GM12875 (cell line): ENCODE measurements around the gene PI16.

Source experiments
- H3K4me3 ChIP-seq: one replicate; pipeline ENCODE4 v1.5.1; 2011; ENCODE audit warnings: low read depth, low read length, control low read depth
- CTCF ChIP-seq: IDR thresholded peaks from 2 replicates; pipeline ENCODE4 v1.5.1; 2011; ENCODE audit warnings: low read depth, mild to moderate bottlenecking, control low read depth, inconsistent platforms, low read length, moderate library complexity, borderline replicate concordance; ENCODE audit not compliant: insufficient read depth

Gene PI16

GRCh38 chr6:36980876-36981619, 26.5 kb downstream of the PI16 start:
- no peak for TF ChIP-seq CTCF
- no peak overlapping the region for H3K4me3 ChIP-seq

DNA sequence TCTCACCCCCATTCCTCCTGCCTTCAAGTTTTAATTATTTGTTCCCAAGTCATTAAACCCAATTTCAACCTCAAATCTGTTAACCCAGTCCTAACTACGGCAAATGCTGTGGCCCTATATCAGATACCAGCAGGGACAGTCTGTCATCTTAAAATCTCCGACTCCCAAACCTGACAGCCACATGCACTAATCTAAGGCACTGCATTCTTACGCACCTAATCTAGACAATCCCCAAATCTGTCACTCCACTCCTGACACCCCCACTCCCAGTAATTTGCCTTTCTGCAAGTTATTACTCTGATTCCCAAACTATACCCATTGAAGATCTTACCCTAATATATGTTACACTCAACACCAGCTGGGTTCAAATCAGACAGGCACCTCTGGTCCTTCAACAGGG, 29.0 kb downstream of the PI16 start:
- H3K4me3 ChIP-seq: no peak overlapping the region
- TF ChIP-seq CTCF: no peak

DNA sequence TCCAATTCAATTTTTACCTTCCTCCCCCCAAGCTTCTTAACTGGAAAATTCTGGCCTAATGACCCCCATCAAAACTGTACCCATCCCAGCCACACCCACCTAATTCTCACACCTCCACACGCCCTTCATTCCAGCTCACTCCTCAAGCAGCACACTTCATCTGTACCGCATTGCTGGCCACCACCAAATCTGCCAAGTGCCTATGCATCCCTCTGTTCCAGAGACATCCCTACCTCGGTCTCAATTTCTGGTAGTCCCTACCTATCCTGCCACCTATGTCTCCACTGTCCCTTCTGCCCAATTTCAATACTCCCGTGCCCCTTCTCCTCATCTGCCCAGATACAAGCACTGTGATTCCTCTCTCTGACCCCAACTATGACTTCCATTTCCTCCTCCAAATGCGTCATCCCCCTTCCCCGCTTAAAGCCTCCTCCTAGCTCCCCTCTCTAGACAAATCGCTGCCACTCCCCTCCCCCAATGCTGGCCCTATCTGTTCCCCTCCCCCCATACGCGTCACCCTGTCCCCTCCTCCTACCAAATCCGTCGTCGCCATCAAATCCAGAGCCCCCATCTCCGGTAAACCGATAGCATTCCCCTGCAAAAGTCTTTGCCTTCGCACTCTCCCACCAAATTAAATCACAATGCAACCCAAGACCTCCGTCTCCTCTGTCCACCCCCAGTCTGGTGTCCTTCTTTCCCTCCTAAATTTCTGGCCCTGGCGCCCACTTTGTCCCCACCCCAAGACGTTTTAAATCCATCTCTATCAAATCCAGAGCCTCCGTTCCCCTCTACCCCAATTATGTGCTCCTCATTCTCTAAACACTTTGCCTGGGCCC, 30.3 kb downstream of the PI16 start:
- TF ChIP-seq CTCF: no peak
- H3K4me3 ChIP-seq: peak overlapping the region; percentile 66

DNA sequence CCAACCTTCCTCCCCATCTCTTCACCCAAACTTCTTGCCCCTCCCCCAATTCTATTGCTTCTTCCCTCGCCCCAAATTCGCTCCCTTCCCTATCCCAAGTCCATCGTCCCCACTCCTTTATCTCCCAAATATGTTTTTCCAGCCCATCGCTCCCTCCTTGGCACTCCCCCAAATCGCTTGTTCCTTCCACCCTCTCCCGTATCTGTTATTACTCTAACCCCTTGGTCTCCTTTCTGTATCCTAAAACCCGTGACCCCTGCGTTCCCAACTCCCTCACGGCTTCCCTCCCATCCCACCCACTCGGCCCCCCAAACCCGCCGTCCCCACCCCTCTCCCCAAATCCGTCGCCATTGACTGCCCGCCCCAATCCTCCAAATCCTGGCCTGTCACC, 30.9 kb downstream of the PI16 start:
- peak overlapping the region; percentile 66 for H3K4me3 ChIP-seq
- TF ChIP-seq CTCF: no peak

DNA sequence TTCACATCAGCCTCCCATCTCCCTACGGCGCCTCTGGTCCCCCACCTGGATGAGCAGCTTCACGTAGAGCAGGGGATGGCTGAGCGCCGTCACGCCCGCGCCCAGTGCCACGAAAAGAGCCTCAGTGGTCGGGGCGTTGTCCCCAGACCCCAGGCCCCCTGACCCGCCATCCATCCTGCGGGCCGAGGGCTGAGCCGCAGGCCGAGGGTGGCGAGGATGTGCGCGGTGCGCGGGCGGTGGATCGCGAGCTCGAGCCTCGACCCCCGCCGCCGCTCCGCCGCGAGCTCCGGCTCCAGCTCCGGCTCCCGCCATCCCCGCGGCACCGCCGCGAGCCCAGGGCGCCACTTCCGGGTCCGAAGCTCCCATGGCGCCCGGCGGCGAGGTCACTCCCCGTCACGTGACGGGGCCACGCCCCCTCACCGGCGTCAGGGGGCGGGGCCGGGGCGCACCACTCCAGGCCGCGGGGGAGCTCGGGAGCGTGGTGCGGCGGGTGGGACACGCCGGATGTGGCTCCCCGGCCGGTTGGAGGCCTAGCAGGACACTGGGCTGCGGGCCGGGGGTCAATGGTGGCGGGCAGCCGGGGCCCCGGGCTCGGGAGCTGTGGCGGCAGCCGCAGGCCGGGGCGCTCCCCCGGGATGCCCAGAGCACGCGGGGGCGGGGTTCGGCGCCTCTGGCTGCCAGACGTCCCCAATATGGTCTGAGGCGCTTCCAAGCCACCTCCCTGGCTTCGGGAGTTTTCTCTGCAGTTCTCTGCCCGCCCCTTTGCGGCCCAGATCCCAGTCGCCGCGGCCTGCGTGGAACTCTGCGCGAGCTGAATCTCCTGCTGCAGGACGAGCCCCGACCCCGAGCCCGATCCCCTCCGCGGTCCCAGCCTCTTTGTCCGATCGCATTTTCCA, 31.5 kb downstream of the PI16 start, which contains the start of gene MTCH1:
MTCH1 (minus strand) TSS at position 389 of the 896 bp plus-strand sequence; CDS start at position 366, 23 bp downstream.
- TF ChIP-seq CTCF: no peak
- peak within 1 kb of the TSS; percentile 66 for H3K4me3 ChIP-seq

DNA sequence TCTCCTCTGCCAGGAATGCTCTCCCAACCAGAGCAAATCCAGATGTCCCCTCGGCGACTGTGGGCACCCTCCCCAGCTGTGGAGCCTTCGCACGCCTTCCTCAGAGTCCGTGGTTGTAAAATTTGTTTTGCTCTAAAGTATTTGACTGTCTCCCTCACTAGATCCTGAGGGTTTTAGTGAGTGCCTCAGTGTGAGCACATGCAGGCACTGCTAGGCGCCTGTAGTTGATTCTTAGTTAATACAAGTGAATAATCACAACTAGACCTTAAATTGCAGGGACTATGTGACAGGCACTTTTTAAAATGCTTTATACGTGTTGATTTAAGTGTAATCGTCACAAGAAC, 32.1 kb downstream of the PI16 start:
- no peak for TF ChIP-seq CTCF
- H3K4me3 ChIP-seq: peak overlapping the region; percentile 66
